Middle frontal gyrus (tissue), 1 donor: ENCODE data around the gene CST7.
"Not testable (repeated sequence)": the region's sequence is repeated elsewhere in the genome, so short reads cannot be mapped to it uniquely, and the experiment has no call there.

ENCODE experiments used
- DNase-seq: peaks from one replicate; pipeline ENCODE4 v3.0.0-alpha.2; 2015; ENCODE audit warnings: low spot score; ENCODE audit errors: extremely low spot score

The CST7 gene

GRCh38 chr20:24948939-24949679, at the start of gene CST7:
Gene CST7 (plus strand): TSS chr20:24949269. CDS start chr20:24949506, 237 bp downstream.
- no peak for DNase-seq

- no peak for DNase-seq
Measured at GRCh38 chr20:24906806-24907205, 42.3 kb upstream of the CST7 start.

- DNase-seq, result no peak
Measured at GRCh38 chr20:24908642-24909041, 40.4 kb upstream of the CST7 start.

GRCh38 chr20:24909086-24909780, 39.8 kb upstream of the CST7 start:
- no peak for DNase-seq

GRCh38 chr20:24909861-24910260, 39.2 kb upstream of the CST7 start:
- no peak for DNase-seq

GRCh38 chr20:24910461-24910860, 38.6 kb upstream of the CST7 start:
- DNase-seq, result no peak

GRCh38 chr20:24911461-24911860, 37.6 kb upstream of the CST7 start:
- no peak for DNase-seq

GRCh38 chr20:24912397-24913075, 36.5 kb upstream of the CST7 start:
- no peak for DNase-seq

GRCh38 chr20:24913076-24913628, 35.9 kb upstream of the CST7 start:
- no peak for DNase-seq

- DNase-seq, result no peak
Measured at GRCh38 chr20:24914388-24915241, 34.5 kb upstream of the CST7 start.

- no peak for DNase-seq
Measured at GRCh38 chr20:24915440-24915839, 33.6 kb upstream of the CST7 start.

GRCh38 chr20:24915892-24916291, 33.2 kb upstream of the CST7 start:
- no peak for DNase-seq

- no peak for DNase-seq
Measured at GRCh38 chr20:24916412-24916811, 32.7 kb upstream of the CST7 start.

GRCh38 chr20:24917056-24917455, 32.0 kb upstream of the CST7 start:
- no peak for DNase-seq

- peak; percentile 75 for DNase-seq
Measured at GRCh38 chr20:24917797-24918578, 31.1 kb upstream of the CST7 start.

- DNase-seq, result no peak
Measured at GRCh38 chr20:24918579-24919566, 30.2 kb upstream of the CST7 start.

- DNase-seq, result not testable (repeated sequence)
Measured at GRCh38 chr20:24919665-24920064, 29.4 kb upstream of the CST7 start.

- not testable (repeated sequence) for DNase-seq
Measured at GRCh38 chr20:24920706-24921105, 28.4 kb upstream of the CST7 start.

- DNase-seq, result not testable (repeated sequence)
Measured at GRCh38 chr20:24929259-24929658, 19.8 kb upstream of the CST7 start.
